K562 (cell line): ENCODE results near the gene DIPK1B.

Experiments used
- GTF2F1 ChIP-seq: IDR thresholded peaks from 2 replicates; pipeline ENCODE4 v1.6.1; 2011; ENCODE audit warnings: low read depth, low read length, improper control_type of control experiment
- TF ChIP-seq, protein P1 (sequence below), 3 experiments: IDR thresholded peaks in 2 of 3; conservative IDR thresholded peaks in 1 of 3; 2 replicates each; pipeline ENCODE4 v1.5.1; 2011 to 2012; ENCODE audit warnings: low read length in 3 of 3, mild to moderate bottlenecking in 3 of 3, control low read depth in 2 of 3, improper control_type of control experiment in 1 of 3, inconsistent platforms in 1 of 3, low read depth in 1 of 3, mixed read lengths in 1 of 3, moderate library complexity in 1 of 3; ENCODE audit not compliant: insufficient read depth in 2 of 3

DNA sequence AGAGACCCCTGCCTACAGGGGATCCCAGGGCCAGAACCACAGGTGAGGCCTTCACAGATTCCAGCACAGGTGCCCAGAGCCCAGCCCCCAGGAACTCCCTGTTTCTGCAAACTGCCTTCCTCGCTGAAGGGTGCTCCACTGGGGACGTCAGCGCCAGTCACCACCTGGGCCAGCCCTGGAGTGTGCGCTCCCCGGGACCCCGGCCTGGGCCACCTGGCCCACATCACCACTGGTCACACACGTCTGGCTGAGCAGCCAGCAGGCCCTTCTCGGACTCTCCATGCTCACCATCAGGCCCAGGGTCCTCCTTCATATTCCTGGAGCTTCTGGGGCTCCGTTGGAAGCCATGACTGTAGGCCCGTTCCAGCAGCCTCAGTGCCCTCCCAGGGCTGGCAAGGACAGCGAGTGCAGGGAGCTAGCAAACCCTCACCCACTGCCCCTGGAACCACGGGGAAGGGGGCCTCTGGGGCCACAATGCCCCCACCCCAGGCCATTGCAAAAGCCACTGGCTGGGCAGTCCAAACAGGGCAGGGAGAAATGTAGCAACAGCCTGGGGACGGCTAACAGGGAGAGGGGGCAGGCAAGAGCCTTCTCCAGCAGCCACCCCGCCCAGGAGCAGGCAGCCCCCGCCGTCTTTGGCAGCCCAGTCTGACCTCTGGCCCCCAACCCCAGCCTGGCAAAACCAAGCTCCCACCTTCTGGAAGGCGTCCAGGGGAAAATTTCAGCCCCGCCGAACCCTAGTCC, 26.4 kb upstream of the DIPK1B start:
- no peak for TF ChIP-seq GTF2F1
- TF ChIP-seq, protein P1, sequence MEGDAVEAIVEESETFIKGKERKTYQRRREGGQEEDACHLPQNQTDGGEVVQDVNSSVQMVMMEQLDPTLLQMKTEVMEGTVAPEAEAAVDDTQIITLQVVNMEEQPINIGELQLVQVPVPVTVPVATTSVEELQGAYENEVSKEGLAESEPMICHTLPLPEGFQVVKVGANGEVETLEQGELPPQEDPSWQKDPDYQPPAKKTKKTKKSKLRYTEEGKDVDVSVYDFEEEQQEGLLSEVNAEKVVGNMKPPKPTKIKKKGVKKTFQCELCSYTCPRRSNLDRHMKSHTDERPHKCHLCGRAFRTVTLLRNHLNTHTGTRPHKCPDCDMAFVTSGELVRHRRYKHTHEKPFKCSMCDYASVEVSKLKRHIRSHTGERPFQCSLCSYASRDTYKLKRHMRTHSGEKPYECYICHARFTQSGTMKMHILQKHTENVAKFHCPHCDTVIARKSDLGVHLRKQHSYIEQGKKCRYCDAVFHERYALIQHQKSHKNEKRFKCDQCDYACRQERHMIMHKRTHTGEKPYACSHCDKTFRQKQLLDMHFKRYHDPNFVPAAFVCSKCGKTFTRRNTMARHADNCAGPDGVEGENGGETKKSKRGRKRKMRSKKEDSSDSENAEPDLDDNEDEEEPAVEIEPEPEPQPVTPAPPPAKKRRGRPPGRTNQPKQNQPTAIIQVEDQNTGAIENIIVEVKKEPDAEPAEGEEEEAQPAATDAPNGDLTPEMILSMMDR (IDR thresholded peaks at IDR 0.05 in 2 of 3, conservative IDR thresholded peaks at IDR 0.05 in 1 of 3; ENCODE audit: insufficient read depth in 2 of 3, low read depth in 1 of 3, low read length in 3 of 3) = no peak
